Activated CD8-positive, alpha-beta T cell treated with anti-CD3 and anti-CD28 coated beads for 36 hours (primary cell): ENCODE data around the gene CELF2. TPM values are rescaled to one million over a fixed set of nuclear protein-coding genes. Genes with fewer than 3 reads are reported as not detected.

Experiments
- ATAC-seq: fragments of 200-7000 bp; cut with Tn5 transposase; one replicate; pipeline ENCODE4 v1.10.0; 2021; ENCODE audit warnings: mild to moderate bottlenecking, moderate library complexity
- CTCF ChIA-PET: fragments of 350-600 bp; sonication (Branson Sonifier 250); formaldehyde crosslinking; loops from one replicate; lab custom pipeline; 2021; ENCODE audit warnings: antibody characterized with exemption; lab: Charles Lee
- POLR2A ChIA-PET: fragments of 350-600 bp; sonication (Branson Sonifier 250); formaldehyde crosslinking; loops from one replicate; lab custom pipeline; 2021; ENCODE audit warnings: antibody characterized with exemption; lab: Charles Lee
- DNase-seq: peaks from one replicate; pipeline ENCODE4 v3.0.0-alpha.2; 2020
- H3K27ac Mint-ChIP-seq: one replicate; pipeline ENCODE4 v1.8.0; 2021; ENCODE audit warnings: mild to moderate bottlenecking, mixed read lengths
- H3K27me3 Mint-ChIP-seq: one replicate; pipeline ENCODE4 v1.8.0; 2021; ENCODE audit warnings: mixed read lengths
- H3K36me3 Mint-ChIP-seq: one replicate; pipeline ENCODE4 v1.8.0; 2021; ENCODE audit warnings: low read depth, mixed read lengths
- H3K4me1 Mint-ChIP-seq: one replicate; pipeline ENCODE4 v1.8.0; 2021; ENCODE audit warnings: low read depth, mixed read lengths
- H3K4me3 Mint-ChIP-seq: one replicate; pipeline ENCODE4 v1.8.0; 2021; ENCODE audit warnings: mild to moderate bottlenecking, moderate library complexity, mixed read lengths
- H3K9me3 Mint-ChIP-seq: one replicate; pipeline ENCODE4 v1.8.0; 2021; ENCODE audit warnings: mixed read lengths
- intact Hi-C: fragments of 100-400 bp; cut with micrococcal nuclease; formaldehyde crosslinking; loops from one replicate; pipeline ENCODE4 v1.10.0; 2022
- total RNA-seq, 2 experiments: library from RNA; stranded (reverse); gene quantifications; one replicate each; pipeline ENCODE4 v1.2.3, GENCODE V29; 2021
- TF ChIP-seq, protein P1 (sequence below): fragments of 200-600 bp; IDR thresholded peaks from one replicate; pipeline ENCODE4 v1.8.0; 2022; ENCODE audit warnings: antibody characterized with exemption, mild to moderate bottlenecking

Gene CELF2
- total RNA-seq, 2 experiments from 2014 or later: 132 to 133 TPM

DNA sequence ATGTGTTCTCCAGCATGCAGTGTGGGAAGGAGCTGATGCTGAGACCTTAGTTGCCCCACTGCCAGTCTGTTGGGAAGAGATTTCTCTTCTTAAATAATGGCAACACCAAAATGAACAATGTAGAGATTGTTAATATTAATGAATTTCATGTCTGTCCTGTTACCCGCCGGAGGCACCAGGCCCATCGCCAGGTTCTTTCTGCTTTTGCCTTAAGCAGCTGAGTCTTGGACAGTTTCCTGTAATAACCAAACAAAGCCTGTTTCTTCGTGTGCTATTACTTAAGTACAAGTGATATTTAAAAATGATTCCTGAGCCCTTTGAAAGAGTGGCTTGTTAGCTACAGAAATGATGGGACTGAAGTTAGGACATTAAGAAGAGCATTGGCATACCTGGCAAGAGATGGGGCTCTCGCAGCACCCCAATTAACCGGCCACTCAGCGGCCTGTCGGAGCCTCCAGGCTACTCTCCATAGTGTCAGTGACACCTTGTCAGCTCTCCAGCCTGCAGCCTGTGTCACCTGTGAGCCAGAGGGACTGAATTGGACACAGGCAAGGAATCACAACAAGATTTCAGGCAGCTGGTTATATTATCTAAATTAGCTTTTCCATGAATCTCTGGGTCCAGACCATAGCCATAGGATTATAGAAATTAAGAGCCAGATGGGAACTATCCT is 142.0 kb downstream of the CELF2 start:
- no peak for ATAC-seq
- POLR2A ChIA-PET: interaction anchor here (1.2 to 14.3 kb wide), 2 partner anchors 8 to 10 kb away, joined by 3 to 261 read pairs; no protein-coding TSS in a partner anchor
- no peak overlapping the region for H3K27ac Mint-ChIP-seq
- intact Hi-C loops: loop anchor here (5.0 kb wide), 1 partner anchor 47 kb away; no protein-coding TSS in a partner anchor
- DNase-seq: no peak
- H3K4me1 Mint-ChIP-seq: peaks cover 75% of the 10 kb centered on the region
- CTCF ChIA-PET: interaction anchor here (0.6 to 2.3 kb wide), 6 partner anchors 9 to 46 kb away, joined by 3 to 7 read pairs (median 4); no protein-coding TSS in a partner anchor
- H3K27me3 Mint-ChIP-seq: no peaks in the 10 kb centered on the region
- no peak overlapping the region for H3K4me3 Mint-ChIP-seq
- peaks cover 8% of the 10 kb centered on the region for H3K9me3 Mint-ChIP-seq
- H3K36me3 Mint-ChIP-seq: peaks cover 2% of the 10 kb centered on the region
- TF ChIP-seq, protein P1, sequence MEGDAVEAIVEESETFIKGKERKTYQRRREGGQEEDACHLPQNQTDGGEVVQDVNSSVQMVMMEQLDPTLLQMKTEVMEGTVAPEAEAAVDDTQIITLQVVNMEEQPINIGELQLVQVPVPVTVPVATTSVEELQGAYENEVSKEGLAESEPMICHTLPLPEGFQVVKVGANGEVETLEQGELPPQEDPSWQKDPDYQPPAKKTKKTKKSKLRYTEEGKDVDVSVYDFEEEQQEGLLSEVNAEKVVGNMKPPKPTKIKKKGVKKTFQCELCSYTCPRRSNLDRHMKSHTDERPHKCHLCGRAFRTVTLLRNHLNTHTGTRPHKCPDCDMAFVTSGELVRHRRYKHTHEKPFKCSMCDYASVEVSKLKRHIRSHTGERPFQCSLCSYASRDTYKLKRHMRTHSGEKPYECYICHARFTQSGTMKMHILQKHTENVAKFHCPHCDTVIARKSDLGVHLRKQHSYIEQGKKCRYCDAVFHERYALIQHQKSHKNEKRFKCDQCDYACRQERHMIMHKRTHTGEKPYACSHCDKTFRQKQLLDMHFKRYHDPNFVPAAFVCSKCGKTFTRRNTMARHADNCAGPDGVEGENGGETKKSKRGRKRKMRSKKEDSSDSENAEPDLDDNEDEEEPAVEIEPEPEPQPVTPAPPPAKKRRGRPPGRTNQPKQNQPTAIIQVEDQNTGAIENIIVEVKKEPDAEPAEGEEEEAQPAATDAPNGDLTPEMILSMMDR: no peak

DNA sequence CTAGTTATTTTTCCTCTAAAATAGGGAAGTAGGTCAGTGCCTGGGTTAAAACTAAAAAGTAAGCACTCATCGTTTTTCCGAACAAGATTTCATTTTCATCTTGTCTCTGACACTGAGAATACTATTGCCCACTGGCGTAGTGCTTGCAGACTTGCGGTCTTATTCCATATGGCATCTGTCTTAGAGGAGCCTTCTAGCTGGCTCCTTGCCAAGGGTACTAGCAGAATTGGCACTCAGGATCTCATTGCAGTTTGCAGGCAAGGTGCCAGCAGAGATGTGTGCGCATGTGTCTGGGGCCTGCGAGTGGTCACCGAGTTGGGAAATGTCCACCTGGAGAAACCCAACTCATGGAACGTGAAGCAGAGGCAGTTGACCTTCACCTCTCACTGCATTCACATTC is 143.4 kb downstream of the CELF2 start:
- no peak overlapping the region for H3K4me3 Mint-ChIP-seq
- POLR2A ChIA-PET: interaction anchor here (0.7 to 14.3 kb wide), 3 partner anchors 12 to 65 kb away, joined by 3 to 261 read pairs (median 3); no protein-coding TSS in a partner anchor

GRCh38 chr10:11161910-11162309 is 144.2 kb downstream of the CELF2 start:
- ATAC-seq (no peak), DNase-seq (no peak)
- H3K27ac Mint-ChIP-seq: peak overlapping the region; percentile 99
- intact Hi-C loops: loop anchor here (2.0 to 5.0 kb wide), 2 partner anchors 15 to 50 kb away; no protein-coding TSS in a partner anchor
- ChIA-PET POLR2A (interaction anchor here (1.1 to 14.3 kb wide), 2 partner anchors 13 to 18 kb away, joined by 3 to 261 read pairs; no protein-coding TSS in a partner anchor), CTCF (interaction anchor here (0.8 to 1.0 kb wide), 2 partner anchors 12 to 48 kb away, joined by 3 to 6 read pairs; no protein-coding TSS in a partner anchor)
- TF ChIP-seq, protein P1: no peak
- H3K27me3 Mint-ChIP-seq: no peaks in the 10 kb centered on the region
- peaks cover 56% of the 10 kb centered on the region for H3K4me1 Mint-ChIP-seq
- H3K9me3 Mint-ChIP-seq: peaks cover 8% of the 10 kb centered on the region
- no peak overlapping the region for H3K4me3 Mint-ChIP-seq
- peaks cover 4% of the 10 kb centered on the region for H3K36me3 Mint-ChIP-seq

More for the DNA sequence above, 143.4 kb downstream of the CELF2 start:
- TF ChIP-seq, protein P1: no peak
- Mint-ChIP-seq H3K9me3 (peaks cover 8% of the 10 kb centered on the region), H3K27ac (peak overlapping the region; percentile 99), H3K4me1 (peaks cover 64% of the 10 kb centered on the region), H3K36me3 (peaks cover 4% of the 10 kb centered on the region), H3K27me3 (no peaks in the 10 kb centered on the region)
- DNase-seq: no peak
- CTCF ChIA-PET: interaction anchor here (0.8 to 1.0 kb wide), 2 partner anchors 11 to 48 kb away, joined by 3 to 6 read pairs; no protein-coding TSS in a partner anchor
- intact Hi-C loops: loop anchor here (5.0 kb wide), 1 partner anchor 49 kb away; no protein-coding TSS in a partner anchor
- no peak for ATAC-seq

- Mint-ChIP-seq H3K9me3 (peaks cover 8% of the 10 kb centered on the region), H3K27ac (peak overlapping the region; percentile 99), H3K4me1 (peaks cover 45% of the 10 kb centered on the region), H3K36me3 (peaks cover 4% of the 10 kb centered on the region), H3K4me3 (no peak overlapping the region), H3K27me3 (no peaks in the 10 kb centered on the region)
- ATAC-seq (peak; percentile 53), DNase-seq (peak; percentile 89)
- TF ChIP-seq, protein P1: no peak
- intact Hi-C loops: loop anchor here (2.0 to 5.0 kb wide), 2 partner anchors 14 to 51 kb away; no protein-coding TSS in a partner anchor
- ChIA-PET CTCF (interaction anchor here (1.0 to 6.9 kb wide), 11 partner anchors 11 to 107 kb away, joined by 3 to 100 read pairs (median 4); no protein-coding TSS in a partner anchor), POLR2A (interaction anchor here (0.7 to 14.3 kb wide), 5 partner anchors 14 to 81 kb away, joined by 3 to 261 read pairs (median 14); no protein-coding TSS in a partner anchor)
These were observed 145.3 kb downstream of the CELF2 start for GRCh38 chr10:11162828-11163599.
